Type B pancreatic cell (in vitro differentiated cells): ENCODE data around the gene ELOA. TPM values are rescaled to one million over a fixed set of nuclear protein-coding genes. Genes with fewer than 3 reads are reported as not detected.
"Not testable (repeated sequence)": the region's sequence is repeated elsewhere in the genome, so short reads cannot be mapped to it uniquely, and the experiment has no call there.

Experiments used
- DNase-seq: peaks from one replicate; pipeline ENCODE4 v3.0.0; 2021; ENCODE audit warnings: mixed read lengths; ENCODE audit not compliant: unreplicated experiment; ENCODE audit errors: extremely low spot score
- H3K27ac Mint-ChIP-seq: 2 replicates; pipeline ENCODE4 v1.8.0; 2021; ENCODE audit warnings: mild to moderate bottlenecking, mixed read lengths
- H3K27me3 Mint-ChIP-seq: 2 replicates; pipeline ENCODE4 v1.8.0; 2021; ENCODE audit warnings: mixed read lengths
- H3K36me3 Mint-ChIP-seq: 2 replicates; pipeline ENCODE4 v1.8.0; 2021; ENCODE audit warnings: mixed read lengths
- H3K4me1 Mint-ChIP-seq: one replicate; pipeline ENCODE4 v1.8.0; 2021; ENCODE audit warnings: mixed read lengths; ENCODE audit not compliant: unreplicated experiment
- H3K4me3 Mint-ChIP-seq: 2 replicates; pipeline ENCODE4 v1.8.0; 2021; ENCODE audit warnings: mild to moderate bottlenecking, mixed read lengths
- H3K9me3 Mint-ChIP-seq: 2 replicates; pipeline ENCODE4 v1.8.0; 2021; ENCODE audit warnings: mixed read lengths
- total RNA-seq: library from RNA; stranded (reverse); gene quantifications from 2 replicates; pipeline ENCODE4 v1.2.1, GENCODE V29; 2021; ENCODE audit warnings: low replicate concordance
- TF ChIP-seq, protein P1 (sequence below): fragments of 200-600 bp; sonication (generic); conservative IDR thresholded peaks from 2 replicates; pipeline ENCODE4 v1.5.0; 2021; ENCODE audit warnings: antibody characterized with exemption, mild to moderate bottlenecking

Gene ELOA
- total RNA-seq, 1 donor from 2014 or later: 44.3 TPM

DNA sequence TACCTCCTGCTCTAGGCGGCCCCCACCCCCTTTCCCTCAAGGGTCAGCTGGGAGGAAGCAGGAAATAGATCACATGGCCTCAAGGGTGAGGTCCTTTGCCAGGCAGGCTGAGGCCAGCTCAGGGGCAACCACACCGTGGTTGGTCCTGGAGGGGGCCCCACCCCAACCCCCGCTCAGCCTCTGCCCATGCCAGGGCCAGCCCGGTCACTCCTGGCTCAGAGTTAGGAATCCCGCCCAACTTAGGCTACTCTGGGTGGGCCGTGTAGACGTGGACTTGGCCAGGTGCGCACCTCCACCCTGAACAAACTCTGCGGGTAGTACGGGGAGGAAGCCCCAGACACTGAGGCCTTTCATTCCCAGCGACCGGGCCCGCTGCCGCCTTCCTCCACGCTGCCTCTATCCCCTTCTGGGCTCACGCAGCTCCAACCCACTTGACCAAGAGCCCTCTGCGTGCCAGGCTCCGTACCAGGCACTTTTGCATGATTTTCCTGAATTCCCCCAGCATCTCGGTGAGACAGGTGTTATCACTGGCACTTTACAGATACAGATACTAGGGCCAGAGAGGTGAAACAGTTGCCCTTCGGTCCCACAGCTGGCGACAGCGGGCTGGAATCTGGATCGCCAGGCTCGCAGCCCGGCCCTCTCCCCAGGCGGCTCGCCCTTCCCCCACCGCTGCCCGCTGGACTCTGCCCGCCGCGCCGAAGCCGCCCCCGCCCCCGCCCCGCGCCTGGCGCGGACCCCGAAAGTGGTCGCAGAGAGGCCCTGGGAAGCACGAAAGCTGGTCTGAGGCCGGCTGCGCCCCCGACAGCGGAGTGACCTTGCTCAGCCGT is 56.5 kb downstream of the ELOA start:
- no peak for DNase-seq
- H3K27ac Mint-ChIP-seq: peak overlapping the region; percentile 98
- peaks cover 8% of the 10 kb centered on the region for H3K4me1 Mint-ChIP-seq
- TF ChIP-seq, protein P1, sequence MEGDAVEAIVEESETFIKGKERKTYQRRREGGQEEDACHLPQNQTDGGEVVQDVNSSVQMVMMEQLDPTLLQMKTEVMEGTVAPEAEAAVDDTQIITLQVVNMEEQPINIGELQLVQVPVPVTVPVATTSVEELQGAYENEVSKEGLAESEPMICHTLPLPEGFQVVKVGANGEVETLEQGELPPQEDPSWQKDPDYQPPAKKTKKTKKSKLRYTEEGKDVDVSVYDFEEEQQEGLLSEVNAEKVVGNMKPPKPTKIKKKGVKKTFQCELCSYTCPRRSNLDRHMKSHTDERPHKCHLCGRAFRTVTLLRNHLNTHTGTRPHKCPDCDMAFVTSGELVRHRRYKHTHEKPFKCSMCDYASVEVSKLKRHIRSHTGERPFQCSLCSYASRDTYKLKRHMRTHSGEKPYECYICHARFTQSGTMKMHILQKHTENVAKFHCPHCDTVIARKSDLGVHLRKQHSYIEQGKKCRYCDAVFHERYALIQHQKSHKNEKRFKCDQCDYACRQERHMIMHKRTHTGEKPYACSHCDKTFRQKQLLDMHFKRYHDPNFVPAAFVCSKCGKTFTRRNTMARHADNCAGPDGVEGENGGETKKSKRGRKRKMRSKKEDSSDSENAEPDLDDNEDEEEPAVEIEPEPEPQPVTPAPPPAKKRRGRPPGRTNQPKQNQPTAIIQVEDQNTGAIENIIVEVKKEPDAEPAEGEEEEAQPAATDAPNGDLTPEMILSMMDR: no peak
- no peaks in the 10 kb centered on the region for H3K9me3 Mint-ChIP-seq
- H3K27me3 Mint-ChIP-seq: no peaks in the 10 kb centered on the region
- peak overlapping the region; percentile 98 for H3K4me3 Mint-ChIP-seq
- peaks cover 5% of the 10 kb centered on the region for H3K36me3 Mint-ChIP-seq

DNA sequence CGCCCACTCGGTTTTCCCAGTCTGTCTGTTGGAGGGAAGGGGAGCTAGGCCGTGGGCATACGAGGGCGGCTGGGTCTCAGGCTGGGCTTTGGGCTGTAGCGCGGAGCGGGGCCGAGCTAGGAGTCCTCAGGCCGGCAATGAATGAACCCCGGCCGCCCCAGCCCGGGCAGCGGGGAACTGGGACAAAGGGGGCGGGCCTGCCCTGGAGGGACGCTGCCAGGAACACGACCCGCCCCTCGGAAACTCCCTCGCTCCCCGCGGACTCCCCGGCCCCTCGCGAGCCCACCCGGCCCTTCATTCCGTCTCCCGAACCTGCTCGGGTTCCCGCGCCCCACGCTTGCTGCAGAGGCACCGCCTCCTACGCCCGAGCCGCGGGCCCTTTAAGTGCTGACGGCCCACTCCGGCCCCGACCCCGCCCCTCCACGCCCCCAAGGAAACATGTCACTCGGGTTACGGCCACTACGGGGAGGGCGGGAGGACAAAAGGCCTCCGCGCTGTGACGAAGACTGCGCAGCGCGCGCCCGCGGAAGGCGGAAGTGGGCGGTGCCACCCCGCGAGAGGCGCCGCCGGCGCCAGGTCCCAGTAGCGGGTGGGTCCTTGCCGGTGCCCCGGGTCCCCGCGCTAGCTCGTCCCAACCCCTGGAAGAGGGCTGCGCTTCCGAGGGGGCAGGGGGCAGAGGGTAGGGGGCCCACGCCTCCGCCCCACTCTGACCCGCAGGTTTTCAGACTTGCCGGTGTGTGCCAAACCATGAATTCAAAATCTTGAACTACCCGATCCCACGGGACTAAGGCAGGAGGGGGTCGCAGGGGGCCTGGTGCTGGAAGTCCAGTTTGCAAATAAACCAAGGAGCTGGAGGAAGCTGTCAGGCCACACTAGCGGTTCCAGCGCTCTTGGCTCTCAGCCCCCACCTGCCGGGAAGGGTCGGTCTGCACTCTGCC is 57.4 kb downstream of the ELOA start, which contains the start of gene GALE:
Gene GALE, minus strand, starts transcription at position 355 of the 938 bp plus-strand sequence. CDS start 1,747 bp downstream, outside the sequence.
- Mint-ChIP-seq H3K4me3 (peak within 1 kb of the TSS; percentile 98), H3K27me3 (no peaks in the 10 kb centered on the region), H3K9me3 (no peaks in the 10 kb centered on the region), H3K4me1 (peaks cover 8% of the 10 kb centered on the region), H3K27ac (peak within 1 kb of the TSS; percentile 98), H3K36me3 (peaks cover 9% of the 10 kb centered on the region)
- DNase-seq: peak; percentile 93
- TF ChIP-seq, protein P1: no peak

DNA sequence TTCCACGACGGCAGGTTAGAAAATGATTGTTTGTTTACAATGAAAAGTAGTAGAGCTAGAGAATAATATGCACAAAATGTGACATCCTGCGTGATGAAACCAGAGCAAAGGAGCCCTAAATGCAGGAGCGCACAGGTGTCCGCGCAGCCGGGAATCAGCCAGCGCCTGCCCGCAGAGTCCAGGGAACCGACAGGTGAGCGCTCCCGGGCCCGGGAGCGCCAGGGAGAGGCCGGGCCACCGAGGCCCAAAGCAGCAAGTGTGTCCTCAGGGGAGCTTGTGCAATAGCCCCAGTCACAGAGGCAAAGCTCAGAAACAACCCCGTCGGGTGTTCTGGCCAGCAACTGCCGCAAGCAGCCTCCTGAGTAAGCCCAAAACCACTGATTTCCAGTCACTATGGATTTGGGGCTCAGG is 58.1 kb downstream of the ELOA start:
- no peak for DNase-seq
- Mint-ChIP-seq H3K4me3 (peak overlapping the region; percentile 98), H3K27ac (peak overlapping the region; percentile 94), H3K27me3 (no peaks in the 10 kb centered on the region), H3K4me1 (peaks cover 8% of the 10 kb centered on the region), H3K36me3 (peaks cover 11% of the 10 kb centered on the region), H3K9me3 (no peaks in the 10 kb centered on the region)
- TF ChIP-seq, protein P1: no peak

DNA sequence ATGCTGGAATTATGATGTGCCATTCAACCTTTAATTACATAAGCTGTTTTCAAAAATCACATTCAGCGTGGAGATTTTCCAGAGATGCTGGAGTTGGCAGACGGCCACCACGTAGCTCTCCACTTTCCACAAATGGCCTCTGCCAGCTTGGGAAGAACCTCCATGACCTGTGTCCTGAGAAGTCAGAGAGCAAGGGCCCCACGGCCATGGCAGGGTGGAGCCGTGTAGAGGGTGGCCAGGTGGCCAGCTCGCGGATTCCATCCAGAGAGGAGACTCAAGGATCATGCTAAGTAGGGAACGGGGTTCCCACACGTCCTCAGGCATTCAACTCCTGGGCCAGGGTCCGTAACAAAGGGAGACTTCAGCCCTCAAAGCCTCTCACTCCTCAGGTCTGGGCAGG is 58.6 kb downstream of the ELOA start:
- peaks cover 8% of the 10 kb centered on the region for H3K4me1 Mint-ChIP-seq
- H3K4me3 Mint-ChIP-seq: peak overlapping the region; percentile 20
- H3K36me3 Mint-ChIP-seq: peaks cover 14% of the 10 kb centered on the region
- DNase-seq: no peak
- TF ChIP-seq, protein P1: no peak
- H3K27ac Mint-ChIP-seq: peak overlapping the region; percentile 94
- H3K9me3 Mint-ChIP-seq: no peaks in the 10 kb centered on the region
- no peaks in the 10 kb centered on the region for H3K27me3 Mint-ChIP-seq

DNA sequence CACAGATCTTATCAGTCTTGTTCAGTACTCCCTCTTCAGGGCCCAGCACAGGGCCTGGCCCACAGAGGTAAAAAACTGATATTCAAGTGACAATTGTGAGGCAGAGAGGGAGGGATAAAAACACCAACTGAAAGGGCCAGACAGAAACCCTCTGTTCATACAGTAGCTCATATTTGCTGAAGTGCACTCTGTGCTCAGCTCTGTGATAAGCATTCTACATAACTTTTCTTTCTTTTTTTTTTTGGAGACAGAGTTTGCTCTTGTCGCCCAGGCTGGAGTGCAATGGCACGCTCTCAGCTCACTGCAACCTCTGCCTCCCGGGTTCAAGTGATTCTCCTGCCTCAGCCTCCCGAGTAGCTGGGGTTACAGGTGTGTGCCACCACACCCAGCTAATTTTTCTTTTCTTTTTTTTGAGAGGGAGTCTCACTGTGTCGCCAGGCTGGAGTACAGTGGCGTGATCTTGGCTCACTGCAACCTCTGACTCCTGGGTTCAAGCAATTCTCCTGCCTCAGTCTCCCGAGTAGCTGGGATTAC is 59.6 kb downstream of the ELOA start:
- H3K4me3 Mint-ChIP-seq: peak overlapping the region; percentile 64
- H3K27me3 Mint-ChIP-seq: not testable (repeated sequence)

More for the DNA sequence above, 59.6 kb downstream of the ELOA start:
- not testable (repeated sequence) for H3K4me1 Mint-ChIP-seq, DNase-seq, H3K9me3 Mint-ChIP-seq
- Mint-ChIP-seq H3K27ac (peak overlapping the region; percentile 18), H3K36me3 (peaks cover 14% of the 10 kb centered on the region)
